ENCODE results near the gene RALGPS1.

The RALGPS1 gene

DNA sequence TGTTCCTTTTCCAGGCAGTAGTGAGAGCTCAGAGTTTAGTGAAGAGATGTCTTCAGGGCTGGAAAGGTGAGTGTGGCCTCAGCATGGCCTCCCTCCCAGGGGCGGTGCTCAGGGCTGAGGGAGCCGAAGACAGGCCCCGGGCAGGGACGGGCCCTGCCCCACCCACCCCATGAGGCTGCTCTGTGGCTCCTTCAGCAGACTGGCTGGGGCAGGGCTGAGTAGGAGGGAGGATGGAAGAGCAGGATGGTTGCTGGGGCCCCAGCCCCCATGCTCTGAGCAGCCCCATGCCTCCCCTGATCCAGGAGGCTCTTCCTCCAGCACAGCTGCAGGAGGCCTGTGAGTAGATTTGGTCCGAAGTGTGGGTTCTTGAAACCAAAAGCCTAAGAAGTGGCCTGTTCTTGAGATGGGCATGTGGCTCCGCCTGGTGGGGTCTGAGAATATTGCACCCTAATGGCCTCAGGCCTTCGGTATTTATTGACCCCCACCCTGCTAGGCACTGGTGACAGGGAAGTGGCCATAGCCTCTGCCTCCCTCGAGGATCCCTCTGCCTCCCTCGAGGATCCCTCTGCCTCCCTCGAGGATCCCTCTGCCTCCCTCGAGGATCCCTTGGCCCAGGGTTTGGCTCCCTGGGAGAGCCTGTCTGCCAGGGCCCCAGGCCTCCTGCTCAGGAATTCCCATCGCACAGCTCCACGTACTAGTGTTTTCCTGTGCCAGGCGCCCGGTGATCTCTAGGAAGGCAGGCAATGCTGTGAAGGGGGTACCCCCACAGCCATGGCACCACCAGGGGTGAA, 284.6 kb downstream of the RALGPS1 start:
- in situ Hi-C loops (cut with MboI; ENCODE audit: low sequenced_read_pairs): no loop called here

DNA sequence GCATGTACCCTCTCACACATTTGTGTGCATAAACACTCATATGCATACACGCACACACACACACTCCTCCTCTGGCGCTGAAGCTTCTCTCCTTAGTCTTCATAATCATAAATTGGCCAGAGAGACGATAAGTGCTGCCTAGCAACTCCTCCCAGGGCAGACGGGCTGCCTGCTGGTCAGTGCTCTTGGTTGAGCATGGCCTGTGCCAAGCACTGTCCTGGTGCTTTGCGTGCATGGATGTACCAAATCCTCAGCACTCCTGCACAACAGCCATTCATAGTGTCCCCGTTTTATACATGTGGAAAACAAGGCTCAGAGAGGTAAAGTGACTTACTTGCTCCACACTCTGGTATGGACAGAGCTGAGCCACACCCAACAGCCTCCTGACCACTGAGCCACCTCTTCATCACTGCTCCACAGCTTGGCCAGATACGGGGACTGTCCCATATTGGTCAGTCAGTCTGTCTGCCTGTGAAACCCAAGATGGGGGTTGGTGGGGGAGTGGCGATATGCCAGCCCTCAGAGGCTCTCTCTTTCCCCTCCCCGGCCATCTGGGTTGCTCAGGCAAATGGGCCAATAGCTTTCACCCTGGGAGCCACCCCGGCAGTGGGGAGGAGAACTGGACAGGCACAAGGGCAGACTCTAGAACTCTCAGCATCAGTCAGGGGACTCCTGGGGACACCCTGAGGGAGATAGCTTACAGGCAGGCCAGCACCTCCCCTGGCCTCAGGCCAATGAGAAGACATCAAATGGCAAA, 285.7 kb downstream of the RALGPS1 start:
- in situ Hi-C loops (cut with MboI; ENCODE audit: low sequenced_read_pairs): loop anchor here (5.0 to 25.0 kb wide), 2 partner anchors 258 to 712 kb away; partner anchors contain the start of gene ST6GALNAC4

DNA sequence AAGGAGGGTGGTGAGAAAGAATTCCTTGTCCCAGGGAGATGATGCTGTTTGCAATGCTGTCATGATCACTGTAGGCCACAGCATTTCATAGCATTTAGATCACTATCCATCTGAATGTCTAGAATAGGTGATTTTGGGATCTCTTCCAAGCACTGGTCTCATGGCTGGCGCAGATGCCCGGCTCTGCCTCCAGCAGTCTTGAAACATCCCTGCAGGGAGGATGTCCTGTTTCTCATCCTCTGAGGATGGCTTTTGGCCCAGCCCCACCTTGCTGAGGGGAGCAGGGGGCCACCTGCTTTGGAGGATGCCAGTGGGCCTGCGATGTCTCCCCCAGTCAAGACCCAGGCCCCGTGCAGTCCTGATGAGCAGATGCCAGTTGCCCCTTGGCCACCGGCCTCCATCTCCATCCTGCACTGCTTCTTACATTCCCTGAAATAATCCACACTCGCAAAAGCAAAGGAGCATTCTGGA, 286.5 kb downstream of the RALGPS1 start:
- in situ Hi-C loops (cut with MboI; ENCODE audit: low sequenced_read_pairs): loop anchor here (5.0 to 25.0 kb wide), 2 partner anchors 259 to 711 kb away; partner anchors contain the start of gene ST6GALNAC4

DNA sequence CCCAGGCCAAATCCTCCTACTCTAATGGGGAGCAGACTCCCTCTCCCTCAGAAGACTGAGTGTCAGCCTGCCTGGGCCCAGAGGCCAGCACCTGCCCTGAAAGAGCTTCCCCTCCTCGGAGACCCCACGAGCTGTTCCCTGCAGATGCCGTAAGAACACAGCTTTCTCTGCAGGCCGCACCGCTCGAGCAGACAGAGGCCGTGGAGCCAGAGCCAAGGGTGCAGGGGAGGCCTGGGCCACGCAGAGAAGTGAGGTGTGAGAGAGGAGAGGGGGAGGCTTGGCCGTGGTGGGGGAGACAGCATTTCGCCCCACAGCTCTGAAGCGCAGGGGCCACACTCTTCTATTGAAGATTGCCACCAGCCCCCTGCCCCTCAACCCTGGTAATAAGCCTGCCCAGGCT, 287.1 kb downstream of the RALGPS1 start:
- in situ Hi-C loops (cut with MboI; ENCODE audit: low sequenced_read_pairs): loop anchor here (5.0 to 25.0 kb wide), 2 partner anchors 259 to 711 kb away; partner anchors contain the start of gene ST6GALNAC4

DNA sequence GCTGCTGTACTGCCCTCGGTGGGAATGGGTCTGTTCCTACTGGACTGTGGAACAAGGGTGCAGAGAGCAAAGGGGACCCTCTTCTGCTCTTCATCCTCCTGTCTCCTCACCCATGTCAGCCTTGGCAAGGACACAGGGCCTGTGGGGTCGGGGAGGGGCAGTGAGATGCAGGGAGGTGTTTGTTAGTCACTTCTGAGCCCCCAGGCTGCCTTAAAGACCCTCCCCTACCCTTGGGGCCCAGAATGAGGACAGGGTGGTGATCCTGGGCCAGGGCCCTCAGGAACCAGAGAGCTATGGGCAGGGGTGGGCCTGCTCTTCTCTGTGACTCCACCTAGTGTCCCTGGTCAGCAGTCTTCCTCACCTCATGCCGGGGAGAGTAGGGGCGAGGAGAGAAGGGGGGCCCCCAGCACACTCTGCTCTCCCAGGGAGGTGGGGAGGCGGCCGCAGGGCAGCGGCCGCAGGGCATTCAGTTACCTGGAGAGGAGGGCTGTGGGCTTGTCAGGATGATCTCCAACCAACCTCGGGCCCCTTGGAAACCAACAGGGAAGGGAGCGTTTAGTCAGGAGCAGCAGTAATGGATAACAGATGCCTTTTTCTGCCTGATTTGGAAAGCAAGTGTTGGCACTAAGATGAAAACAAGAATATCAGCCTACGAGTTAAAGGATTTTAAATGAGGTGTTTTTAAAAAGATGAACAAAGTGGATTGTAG, 288.0 kb downstream of the RALGPS1 start:
- in situ Hi-C loops (cut with MboI; ENCODE audit: low sequenced_read_pairs): loop anchor here (5.0 to 25.0 kb wide), 2 partner anchors 260 to 710 kb away; partner anchors contain the start of gene ST6GALNAC4

DNA sequence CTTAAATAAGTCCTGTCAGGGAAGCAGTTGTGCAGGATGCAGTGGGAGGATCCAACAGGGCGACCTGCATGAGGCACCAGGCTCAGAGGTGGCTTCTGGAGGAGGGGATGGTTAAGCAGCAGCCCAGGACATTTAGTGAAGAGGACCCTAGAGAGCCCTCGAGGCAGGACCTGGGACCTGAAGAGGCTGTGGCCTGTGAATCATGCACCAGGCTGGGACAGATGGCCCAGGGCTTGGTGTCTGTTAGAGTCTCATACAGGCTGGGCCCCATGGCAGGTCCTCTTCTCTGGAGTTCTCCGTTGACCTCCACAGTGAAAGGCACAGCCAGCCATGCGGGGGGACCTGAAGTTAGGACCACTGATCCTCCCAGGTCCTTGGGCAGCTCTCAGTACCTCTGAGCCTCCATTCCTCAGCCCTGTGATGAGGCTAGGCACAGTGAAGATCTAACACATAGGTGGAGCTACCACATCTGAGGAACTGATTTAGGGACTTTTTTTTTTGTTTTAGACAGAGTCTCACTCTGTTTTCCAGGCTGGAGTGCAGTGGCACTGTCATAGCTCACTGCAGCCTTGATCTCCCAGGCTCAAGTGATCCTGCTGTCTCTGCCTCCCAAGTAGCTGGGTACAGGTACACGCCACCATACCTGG, 289.2 kb downstream of the RALGPS1 start:
- in situ Hi-C loops (cut with MboI; ENCODE audit: low sequenced_read_pairs): loop anchor here (5.0 to 25.0 kb wide), 2 partner anchors 262 to 708 kb away; partner anchors contain the start of gene ST6GALNAC4

DNA sequence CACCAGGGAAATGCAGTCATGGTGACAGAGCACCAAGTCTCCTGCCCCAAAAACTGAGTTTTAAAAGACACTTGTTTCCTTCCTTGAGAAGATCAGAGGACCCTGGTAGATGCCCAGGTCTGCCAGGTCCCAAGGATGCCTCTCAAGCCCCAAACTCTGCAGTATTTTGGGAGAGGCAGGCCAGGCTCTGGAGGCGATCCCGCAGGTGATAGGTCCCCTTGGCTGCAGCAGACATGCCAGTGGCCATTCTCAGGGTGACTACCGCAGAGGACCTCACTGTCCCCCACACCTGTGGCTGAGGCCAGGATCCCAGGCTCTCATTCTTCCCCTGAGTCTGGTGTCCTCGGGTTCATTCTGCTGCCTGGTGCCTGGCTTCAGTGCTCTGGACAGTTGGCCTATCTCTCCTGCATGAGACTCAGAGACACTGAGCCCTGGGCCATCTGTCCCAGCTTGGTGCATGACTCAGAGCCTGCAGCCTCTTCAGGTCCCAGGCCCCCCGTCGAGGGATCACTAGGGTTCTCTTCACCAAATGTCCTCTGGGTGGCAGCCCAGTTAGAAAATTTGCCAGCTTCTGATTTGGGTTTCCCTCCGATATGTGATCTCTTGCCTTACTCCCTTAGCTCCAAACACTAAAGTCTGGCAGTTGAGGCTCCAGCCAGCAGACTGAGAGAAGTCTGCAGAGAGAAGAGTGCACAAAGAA, 290.3 kb downstream of the RALGPS1 start:
- in situ Hi-C loops (cut with MboI; ENCODE audit: low sequenced_read_pairs): loop anchor here (5.0 to 25.0 kb wide), 3 partner anchors 243 to 707 kb away; partner anchors contain the start of gene ST6GALNAC4

DNA sequence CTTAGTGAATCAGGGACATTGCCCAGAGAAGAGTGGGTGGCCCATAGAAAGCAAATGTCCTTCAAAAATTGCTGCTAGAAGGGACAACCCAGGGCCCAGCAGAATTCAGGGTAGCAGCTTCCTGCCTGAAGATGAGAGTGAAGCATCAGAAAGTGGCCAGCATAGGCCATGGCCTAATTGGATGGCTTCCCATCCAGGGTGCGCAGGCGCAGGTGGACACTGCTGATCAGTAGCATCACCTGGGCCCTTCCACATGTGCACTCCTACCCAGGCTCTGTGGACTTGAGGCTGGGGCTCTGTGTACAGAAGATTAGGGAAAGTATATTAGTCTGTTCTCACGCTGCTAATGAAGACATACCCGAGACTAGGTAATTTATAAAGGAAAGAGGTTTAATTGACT, 291.4 kb downstream of the RALGPS1 start:
- in situ Hi-C loops (cut with MboI; ENCODE audit: low sequenced_read_pairs): loop anchor here (5.0 to 25.0 kb wide), 2 partner anchors 244 to 706 kb away; partner anchors contain the start of gene ST6GALNAC4

DNA sequence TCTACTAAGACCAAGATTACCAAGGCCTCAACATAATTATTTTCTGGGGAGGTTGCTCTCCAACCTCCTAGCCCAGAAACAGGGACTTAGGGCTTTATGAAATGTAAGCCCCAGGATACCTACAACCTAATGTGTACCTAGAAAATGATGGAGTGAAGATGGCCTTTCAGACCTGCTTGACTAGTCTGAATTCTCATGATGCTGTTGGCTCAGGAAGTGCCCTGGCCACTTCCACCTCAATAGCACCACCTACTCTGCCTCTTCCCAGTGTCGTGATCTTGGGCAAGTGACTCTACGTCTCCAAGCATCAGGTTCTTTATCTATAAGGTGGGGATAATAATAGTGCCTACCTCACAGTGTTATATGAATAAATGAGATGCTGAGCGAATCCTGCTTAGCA, 292.1 kb downstream of the RALGPS1 start:
- in situ Hi-C loops (cut with MboI; ENCODE audit: low sequenced_read_pairs): loop anchor here (5.0 to 25.0 kb wide), 2 partner anchors 244 to 706 kb away; partner anchors contain the start of gene ST6GALNAC4

DNA sequence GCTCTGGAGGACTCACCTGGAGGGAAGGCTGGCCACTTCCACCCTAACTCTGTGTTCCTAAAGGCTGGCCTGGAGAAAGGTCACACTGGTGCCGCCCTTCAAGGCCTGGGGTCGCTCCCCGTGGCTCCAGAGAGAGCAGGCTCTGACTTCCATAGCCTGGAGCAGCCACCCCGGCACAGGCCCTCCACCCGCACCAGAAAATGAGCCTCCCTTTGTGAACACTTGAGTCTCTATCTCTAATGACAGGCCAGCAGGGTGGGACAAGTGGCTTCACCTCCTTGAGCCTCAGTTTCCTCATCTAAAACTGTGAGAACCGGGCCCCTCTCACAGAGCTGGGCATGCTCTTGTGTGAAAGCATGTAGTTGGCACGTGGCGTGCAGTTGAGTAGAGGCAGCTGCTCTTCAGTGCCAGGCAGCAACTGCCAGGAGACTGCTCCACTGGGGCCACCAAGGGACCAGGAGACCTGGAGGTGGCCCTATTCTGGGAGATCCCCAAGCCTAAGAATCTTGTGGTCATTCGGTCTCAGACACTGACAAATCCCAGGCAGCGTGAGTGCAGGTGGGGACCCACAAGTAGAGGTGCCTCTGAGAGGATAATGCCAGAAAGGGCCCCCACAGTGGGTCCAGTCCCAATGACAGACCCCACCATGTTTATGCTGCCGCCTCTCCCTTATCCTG, 293.3 kb downstream of the RALGPS1 start:
- in situ Hi-C loops (cut with MboI; ENCODE audit: low sequenced_read_pairs): loop anchor here (5.0 to 25.0 kb wide), 2 partner anchors 246 to 704 kb away; partner anchors contain the start of gene ST6GALNAC4

DNA sequence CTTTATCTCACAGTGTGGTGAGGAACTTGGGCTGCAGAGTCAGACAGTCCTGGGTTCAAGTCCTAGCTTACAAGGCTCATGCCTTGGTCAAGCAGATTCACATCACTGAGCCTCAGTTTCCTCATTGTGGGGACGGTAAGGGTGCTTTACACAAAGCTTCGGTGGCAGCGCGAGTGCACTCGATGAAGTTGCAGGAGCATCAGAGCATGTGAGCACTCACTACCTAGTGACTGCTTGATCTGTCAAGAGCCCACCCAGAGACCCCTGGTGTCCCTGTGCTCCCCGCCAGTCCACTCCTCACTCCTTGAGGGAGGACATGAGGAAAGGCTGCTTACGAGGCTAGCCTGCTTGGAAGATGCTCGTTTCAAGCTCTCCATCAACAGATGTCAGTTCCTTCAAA, 293.8 kb downstream of the RALGPS1 start:
- in situ Hi-C loops (cut with MboI; ENCODE audit: low sequenced_read_pairs): loop anchor here (5.0 to 25.0 kb wide), 2 partner anchors 246 to 704 kb away; partner anchors contain the start of gene ST6GALNAC4

DNA sequence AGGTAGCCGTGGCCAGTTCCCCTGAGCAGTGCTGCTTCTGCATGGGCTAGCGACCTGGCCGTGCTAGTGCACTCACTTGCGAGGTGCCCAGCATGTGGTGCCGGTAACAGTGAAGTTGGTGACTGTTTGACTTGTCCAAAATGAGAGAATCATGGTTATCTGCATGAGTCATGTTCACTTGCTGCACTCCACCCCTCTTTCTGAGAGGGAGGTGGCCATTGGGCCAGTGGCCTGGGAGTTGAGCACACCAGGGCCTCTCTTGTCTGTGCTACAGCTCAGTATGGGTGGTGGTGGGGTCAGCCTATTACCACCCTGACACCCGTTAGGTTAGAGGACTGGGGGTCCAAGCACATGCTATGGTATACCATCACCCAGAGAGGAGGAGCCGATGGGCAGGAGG, 294.6 kb downstream of the RALGPS1 start:
- in situ Hi-C loops (cut with MboI; ENCODE audit: low sequenced_read_pairs): loop anchor here (5.0 to 25.0 kb wide), 2 partner anchors 247 to 703 kb away; partner anchors contain the start of gene ST6GALNAC4

DNA sequence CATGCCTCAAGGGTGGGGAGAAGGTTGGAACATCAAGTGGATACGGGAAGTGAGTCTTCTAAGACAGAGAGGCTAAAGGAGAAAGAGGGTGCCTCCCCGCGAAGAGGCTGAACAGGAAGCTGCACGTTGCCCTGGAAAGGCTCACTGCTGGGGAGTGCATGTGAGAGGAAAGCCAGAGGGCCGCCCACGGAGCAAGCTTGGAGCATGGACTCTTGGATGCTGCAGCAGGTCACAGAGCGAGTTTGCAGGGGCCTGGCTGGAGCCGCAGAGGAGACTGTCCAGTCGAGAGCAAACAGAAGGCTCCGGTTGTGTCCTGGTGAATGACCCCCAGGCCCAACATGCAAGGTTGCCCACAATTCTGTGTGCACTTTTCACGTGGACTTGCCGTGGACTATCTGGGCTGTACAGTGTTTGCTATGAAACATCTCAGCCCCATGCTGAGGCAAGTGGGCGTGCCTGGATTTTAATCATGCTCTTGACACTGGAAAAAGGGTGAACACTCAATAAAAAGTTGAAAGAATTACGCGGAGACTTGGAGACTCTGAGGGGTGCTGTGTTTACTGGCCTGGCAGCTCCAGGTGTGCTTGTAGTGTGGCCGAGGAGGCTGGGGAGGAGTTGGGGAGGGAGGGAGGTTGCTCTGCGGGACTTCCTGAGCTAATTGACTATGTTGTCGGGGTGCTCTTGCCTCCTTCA, 295.5 kb downstream of the RALGPS1 start:
- in situ Hi-C loops (cut with MboI; ENCODE audit: low sequenced_read_pairs): loop anchor here (5.0 to 25.0 kb wide), 2 partner anchors 248 to 702 kb away; partner anchors contain the start of gene ST6GALNAC4

DNA sequence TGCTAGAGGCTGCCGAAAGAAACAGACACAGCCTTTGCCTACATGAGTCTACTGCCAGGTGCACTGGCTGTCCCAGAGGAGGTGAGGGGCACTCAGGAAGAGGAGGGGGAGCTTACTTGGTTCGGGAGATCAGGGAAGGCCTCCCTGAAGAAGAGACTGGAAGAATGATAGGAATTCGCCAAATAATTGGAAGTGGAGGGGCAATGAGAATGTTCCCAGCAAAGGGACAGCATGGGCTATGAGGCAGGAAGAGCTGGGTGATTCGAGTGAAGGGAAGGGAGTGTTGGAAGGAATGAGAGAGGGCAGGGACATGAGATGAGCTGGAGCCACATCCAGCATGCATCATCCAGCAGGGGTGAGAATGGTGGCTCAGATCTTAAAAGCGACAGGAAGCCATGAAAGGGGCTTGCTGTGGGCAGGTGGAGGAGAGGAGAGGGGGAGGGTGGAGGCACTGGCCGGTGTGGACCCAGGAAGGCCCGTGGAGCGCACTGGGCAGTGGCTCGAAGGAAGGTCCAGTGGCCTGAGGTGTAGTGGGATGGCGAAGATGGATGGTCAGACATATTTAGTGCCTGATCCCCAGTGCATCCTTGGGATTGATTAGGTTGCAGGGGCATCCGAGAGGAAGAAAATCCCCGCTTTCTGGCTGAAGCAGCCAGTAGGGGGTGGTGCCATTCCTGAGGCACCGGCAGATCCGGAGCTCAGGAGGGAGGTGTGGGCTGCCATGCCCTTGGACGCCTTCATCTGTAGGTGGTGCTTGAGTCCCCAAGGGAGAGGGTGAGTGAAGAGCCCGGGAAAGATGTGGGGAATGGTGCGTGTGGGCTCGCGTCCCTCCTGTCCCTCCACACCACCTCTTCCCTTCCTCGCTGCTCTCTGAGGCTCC, 296.5 kb downstream of the RALGPS1 start:
- in situ Hi-C loops (cut with MboI; ENCODE audit: low sequenced_read_pairs): loop anchor here (25.0 kb wide), 1 partner anchor 701 kb away; the partner anchor contains the start of gene ST6GALNAC4

DNA sequence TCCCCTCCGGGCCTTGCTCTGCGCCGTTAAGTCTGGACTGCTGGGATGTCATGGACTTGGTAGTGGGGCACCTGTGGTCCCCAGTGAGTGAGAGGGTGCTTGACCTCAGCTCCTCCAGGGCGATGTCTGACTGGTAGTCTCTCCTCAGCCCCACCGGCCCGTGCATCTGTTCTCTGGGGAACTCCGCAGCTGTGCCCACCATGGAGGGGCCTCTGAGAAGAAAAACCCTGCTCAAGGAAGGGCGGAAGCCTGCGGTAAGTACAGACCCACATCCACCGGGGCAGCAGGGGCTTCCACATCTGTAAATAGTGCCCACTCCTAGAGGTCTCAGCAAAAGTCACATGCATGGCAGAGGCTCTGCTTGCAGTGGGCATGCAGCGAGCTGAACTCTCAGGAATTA, 297.4 kb downstream of the RALGPS1 start:
- in situ Hi-C loops (cut with MboI; ENCODE audit: low sequenced_read_pairs): loop anchor here (25.0 kb wide), 1 partner anchor 700 kb away; the partner anchor contains the start of gene ST6GALNAC4

DNA sequence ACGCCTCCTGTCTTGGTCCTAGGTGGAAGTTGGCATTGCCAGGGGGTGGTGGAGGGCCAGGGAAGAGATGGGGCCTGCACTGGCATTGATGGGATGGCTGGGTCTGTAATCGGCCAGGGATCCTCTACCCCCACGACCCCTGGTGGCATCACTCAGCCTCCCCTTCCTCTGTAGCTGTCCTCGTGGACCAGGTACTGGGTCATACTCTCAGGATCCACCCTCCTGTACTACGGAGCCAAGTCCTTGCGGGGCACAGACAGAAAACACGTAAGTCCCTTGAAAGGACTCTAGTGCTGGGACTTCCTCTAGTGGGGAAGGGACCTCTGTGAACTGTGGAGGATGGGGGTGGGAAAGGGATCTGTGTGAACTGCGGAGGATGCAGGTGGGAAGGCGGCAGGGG, 297.9 kb downstream of the RALGPS1 start:
- in situ Hi-C loops (cut with MboI; ENCODE audit: low sequenced_read_pairs): loop anchor here (25.0 kb wide), 1 partner anchor 700 kb away; the partner anchor contains the start of gene ST6GALNAC4

DNA sequence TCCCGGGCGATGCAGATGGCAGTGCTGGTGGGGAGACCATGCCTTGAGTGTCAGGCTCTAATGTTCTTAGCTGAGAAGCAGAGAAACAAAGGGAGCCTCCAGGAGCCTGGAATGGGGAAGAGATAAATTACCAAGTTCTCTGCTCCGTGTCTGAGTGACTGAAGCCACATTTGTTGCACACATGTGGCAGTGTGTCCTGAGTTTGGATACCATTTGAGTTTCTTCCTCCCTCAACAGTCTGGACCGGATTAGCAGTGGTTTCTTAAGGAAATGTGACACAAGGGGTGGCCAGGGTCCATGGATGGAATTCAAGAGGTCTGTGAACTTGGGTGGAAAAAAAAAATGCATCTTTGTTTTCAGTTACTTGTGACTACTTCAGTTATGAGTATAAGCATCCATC, 299.3 kb downstream of the RALGPS1 start:
- in situ Hi-C loops (cut with MboI; ENCODE audit: low sequenced_read_pairs): loop anchor here (25.0 kb wide), 1 partner anchor 698 kb away; the partner anchor contains the start of gene ST6GALNAC4

Data from HL-60/S4 (cell line).